HFFc6 (cell line): ENCODE data around the gene KIAA1549. TPM values are rescaled to one million over a fixed set of nuclear protein-coding genes. Genes with fewer than 3 reads are reported as not detected.

ENCODE experiments used
- DNase-seq: peaks from one replicate; pipeline ENCODE4 v3.0.0-alpha.2; 2018
- H3K27ac Mint-ChIP-seq: 2 replicates; pipeline ENCODE4 v1.8.0; 2020; ENCODE audit warnings: mild to moderate bottlenecking, mixed read lengths
- H3K27me3 Mint-ChIP-seq: 2 replicates; pipeline ENCODE4 v1.8.0; 2021; ENCODE audit warnings: mild to moderate bottlenecking, moderate library complexity, mixed read lengths; ENCODE audit not compliant: insufficient read depth
- H3K36me3 Mint-ChIP-seq: 2 replicates; pipeline ENCODE4 v1.8.0; 2021; ENCODE audit warnings: low read depth, mixed read lengths
- H3K4me1 Mint-ChIP-seq: 2 replicates; pipeline ENCODE4 v1.8.0; 2020; ENCODE audit warnings: low read depth, mixed read lengths
- H3K4me3 Mint-ChIP-seq: 2 replicates; pipeline ENCODE4 v1.8.0; 2020; ENCODE audit warnings: mild to moderate bottlenecking, moderate library complexity, mixed read lengths
- H3K9me3 Mint-ChIP-seq: 2 replicates; pipeline ENCODE4 v1.8.0; 2020; ENCODE audit warnings: mild to moderate bottlenecking, mixed read lengths
- total RNA-seq, 6 experiments: library from RNA; stranded (reverse); fragmentation: NEBNext Ultra II Directional; extraction: Animal tissue kit (Norgen Biotek cat#: 25700); gene quantifications; 2 replicates in 1 of 6; 3 replicates in 5 of 6; pipeline ENCODE4 v1.2.3, GENCODE V29; 2021
- TF ChIP-seq, protein P1 (sequence below): fragments of 200-600 bp; sonication (generic); IDR thresholded peaks from 2 replicates; pipeline ENCODE4 v1.5.0; 2021; ENCODE audit warnings: antibody characterized with exemption, mild to moderate bottlenecking

Gene KIAA1549
- total RNA-seq, 6 experiments from 2014 or later = 7.0 to 13.3 (median 7.9) TPM

DNA sequence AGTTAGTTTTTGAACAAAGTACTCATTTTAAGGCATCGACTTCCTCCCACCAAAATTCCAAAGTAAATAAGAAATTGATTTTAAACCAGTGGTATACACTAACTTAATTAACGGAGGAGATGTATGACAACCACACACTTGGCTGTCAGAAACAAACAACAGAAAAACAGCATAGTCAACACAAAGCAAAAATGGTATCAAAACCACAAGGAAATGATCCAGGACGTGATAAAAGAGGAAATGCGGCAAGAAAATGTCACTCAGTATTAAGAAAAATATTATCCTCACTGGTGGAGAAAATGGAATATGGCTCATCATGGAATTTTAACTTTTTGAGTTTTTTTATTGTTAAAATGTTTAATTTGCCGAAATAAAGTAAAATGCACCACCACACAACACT, 17.5 kb downstream of the KIAA1549 start:
- no peaks in the 10 kb centered on the region for H3K36me3 Mint-ChIP-seq
- TF ChIP-seq, protein P1, sequence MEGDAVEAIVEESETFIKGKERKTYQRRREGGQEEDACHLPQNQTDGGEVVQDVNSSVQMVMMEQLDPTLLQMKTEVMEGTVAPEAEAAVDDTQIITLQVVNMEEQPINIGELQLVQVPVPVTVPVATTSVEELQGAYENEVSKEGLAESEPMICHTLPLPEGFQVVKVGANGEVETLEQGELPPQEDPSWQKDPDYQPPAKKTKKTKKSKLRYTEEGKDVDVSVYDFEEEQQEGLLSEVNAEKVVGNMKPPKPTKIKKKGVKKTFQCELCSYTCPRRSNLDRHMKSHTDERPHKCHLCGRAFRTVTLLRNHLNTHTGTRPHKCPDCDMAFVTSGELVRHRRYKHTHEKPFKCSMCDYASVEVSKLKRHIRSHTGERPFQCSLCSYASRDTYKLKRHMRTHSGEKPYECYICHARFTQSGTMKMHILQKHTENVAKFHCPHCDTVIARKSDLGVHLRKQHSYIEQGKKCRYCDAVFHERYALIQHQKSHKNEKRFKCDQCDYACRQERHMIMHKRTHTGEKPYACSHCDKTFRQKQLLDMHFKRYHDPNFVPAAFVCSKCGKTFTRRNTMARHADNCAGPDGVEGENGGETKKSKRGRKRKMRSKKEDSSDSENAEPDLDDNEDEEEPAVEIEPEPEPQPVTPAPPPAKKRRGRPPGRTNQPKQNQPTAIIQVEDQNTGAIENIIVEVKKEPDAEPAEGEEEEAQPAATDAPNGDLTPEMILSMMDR = no peak
- H3K27ac Mint-ChIP-seq = no peak overlapping the region
- no peak overlapping the region for H3K4me3 Mint-ChIP-seq
- H3K27me3 Mint-ChIP-seq = peaks cover 3% of the 10 kb centered on the region
- no peaks in the 10 kb centered on the region for H3K9me3 Mint-ChIP-seq
- no peak for DNase-seq
- H3K4me1 Mint-ChIP-seq = peaks cover 21% of the 10 kb centered on the region

DNA sequence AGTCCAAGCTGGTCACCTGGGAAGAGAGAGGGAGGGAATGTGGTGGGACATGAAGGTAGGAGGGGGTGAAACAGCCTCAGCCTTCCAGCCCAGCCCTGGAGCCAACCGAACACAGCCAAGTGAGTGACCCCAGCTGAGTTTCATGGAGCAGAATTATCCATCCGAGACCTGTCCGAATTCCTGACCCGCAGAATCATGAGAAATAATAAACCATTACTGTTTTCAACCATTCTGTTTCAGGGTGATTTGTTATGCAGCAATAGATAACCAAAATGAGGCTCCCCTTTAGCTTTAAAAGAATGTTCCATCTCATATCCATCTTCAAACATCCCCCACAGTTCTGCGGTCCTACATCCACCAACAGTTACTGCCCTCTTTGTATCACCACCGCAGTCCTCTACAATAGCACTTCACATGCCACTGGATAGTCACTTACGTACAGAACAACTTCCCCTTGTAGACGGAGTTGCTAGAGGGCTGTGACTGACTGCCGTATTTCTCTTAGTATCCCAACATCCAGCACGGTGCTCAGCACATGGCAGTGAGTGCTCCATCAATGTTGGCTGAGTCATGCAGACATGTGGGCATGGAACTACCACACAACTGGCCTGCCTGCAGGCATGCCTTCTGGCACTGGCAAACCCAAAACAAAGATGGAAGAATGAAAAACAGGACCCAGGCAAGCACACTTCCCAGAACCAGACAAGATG, 18.5 kb downstream of the KIAA1549 start:
- H3K27me3 Mint-ChIP-seq = peaks cover under 1% of the 10 kb centered on the region
- peaks cover 27% of the 10 kb centered on the region for H3K4me1 Mint-ChIP-seq
- TF ChIP-seq, protein P1 = no peak
- H3K27ac Mint-ChIP-seq = no peak overlapping the region
- H3K36me3 Mint-ChIP-seq = no peaks in the 10 kb centered on the region
- no peak overlapping the region for H3K4me3 Mint-ChIP-seq
- no peak for DNase-seq
- H3K9me3 Mint-ChIP-seq = no peaks in the 10 kb centered on the region

DNA sequence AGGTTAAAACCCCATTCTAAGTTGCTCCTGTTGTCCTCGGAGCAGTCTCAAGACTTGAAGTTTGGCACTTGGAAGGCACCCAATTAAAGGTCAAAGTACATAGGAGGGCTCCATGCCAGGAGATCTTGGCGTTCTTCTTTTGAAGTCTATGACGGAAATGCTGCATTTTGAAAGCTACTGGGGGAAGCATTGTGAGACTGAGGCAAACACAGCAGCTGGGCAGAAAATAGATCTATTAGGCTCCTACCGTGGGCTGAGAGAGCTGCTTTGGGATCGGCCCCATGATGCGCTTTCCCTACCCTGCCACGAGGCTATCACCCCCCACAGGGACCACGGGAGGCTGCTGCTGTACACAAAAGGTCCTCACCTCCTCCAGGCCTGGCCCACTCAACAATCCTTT, 20.0 kb downstream of the KIAA1549 start:
- Mint-ChIP-seq H3K27me3 (no peaks in the 10 kb centered on the region; the same call in none of the 2 replicates), H3K36me3 (no peaks in the 10 kb centered on the region; the same call in 1 of the 2 replicates), H3K4me3 (no peak overlapping the region), H3K27ac (no peak overlapping the region), H3K9me3 (no peaks in the 10 kb centered on the region; the same call in 1 of the 2 replicates), H3K4me1 (peaks cover 18% of the 10 kb centered on the region)
- DNase-seq = no peak
- TF ChIP-seq, protein P1 = no peak

DNA sequence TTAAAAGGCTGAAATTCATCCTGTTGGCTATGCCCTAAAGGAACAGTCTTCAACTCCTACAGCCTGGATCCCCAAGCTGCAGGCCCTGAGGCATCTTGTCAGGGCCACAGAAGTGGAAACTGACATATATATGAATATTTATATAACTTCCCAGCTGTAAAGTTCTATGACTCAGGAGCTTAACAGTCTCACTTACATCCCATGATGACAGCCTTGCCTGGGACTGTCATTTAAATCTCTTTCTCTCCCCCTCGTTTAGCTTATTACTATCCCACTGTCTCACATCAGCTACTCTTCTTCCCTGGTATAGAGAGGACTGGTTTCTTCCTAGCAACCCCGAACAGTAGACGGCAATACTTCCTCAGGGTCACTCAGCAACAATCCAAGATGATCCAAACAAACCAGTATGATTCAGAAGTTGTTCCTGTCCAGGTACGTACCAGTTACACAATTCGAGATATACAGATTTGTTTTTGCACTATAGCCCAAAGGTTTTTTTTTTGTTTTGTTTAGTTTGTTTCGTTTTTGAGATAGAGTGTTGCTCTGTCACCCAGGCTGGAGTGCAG, 22.7 kb downstream of the KIAA1549 start:
- DNase-seq = peak; percentile 25
- Mint-ChIP-seq H3K9me3 (no peaks in the 10 kb centered on the region; the same call in 1 of the 2 replicates), H3K27ac (peak overlapping the region; percentile 80), H3K4me1 (peaks cover 18% of the 10 kb centered on the region), H3K36me3 (no peaks in the 10 kb centered on the region; the same call in 1 of the 2 replicates), H3K4me3 (no peak overlapping the region), H3K27me3 (no peaks in the 10 kb centered on the region; the same call in 1 of the 2 replicates)
- TF ChIP-seq, protein P1 = no peak

DNA sequence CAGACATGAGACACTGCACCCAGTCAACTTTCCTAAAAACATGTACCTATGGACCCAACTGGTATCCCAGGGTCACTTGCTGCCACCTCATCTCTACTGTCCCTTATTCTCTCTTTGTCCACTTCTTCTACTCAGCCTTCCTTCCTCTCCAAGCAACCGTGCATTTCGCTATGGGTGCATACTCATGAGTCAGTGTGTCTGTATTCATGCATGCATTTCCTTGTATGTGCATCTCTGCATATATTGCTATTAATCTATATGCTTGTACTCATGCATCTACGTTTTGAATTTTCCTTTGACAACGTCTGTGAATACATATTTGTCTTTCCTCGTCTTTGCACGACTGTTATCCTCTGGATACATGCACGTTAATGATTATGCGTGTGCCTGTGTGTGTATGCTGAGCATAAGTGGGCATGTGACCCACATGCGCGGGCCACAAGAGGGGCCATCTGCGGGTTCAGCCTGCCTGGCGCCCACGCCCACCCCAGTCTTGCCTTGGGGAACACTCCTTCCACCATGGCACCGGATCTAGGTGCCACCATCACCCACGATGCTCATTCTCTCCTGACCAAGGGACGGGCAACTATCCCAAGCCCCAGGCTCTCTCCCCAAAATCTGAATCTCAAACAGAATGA, 23.3 kb downstream of the KIAA1549 start:
- no peak for DNase-seq
- H3K27ac Mint-ChIP-seq = peak overlapping the region; percentile 80
- TF ChIP-seq, protein P1 = no peak
- no peaks in the 10 kb centered on the region; the same call in 1 of the 2 replicates for H3K36me3 Mint-ChIP-seq
- H3K27me3 Mint-ChIP-seq = no peaks in the 10 kb centered on the region; the same call in 1 of the 2 replicates
- H3K4me3 Mint-ChIP-seq = no peak overlapping the region
- H3K4me1 Mint-ChIP-seq = peaks cover 18% of the 10 kb centered on the region
- H3K9me3 Mint-ChIP-seq = no peaks in the 10 kb centered on the region; the same call in 1 of the 2 replicates
